Muscle layer of colon (tissue), 2 donors: ENCODE measurements around the gene KHNYN.
"Not testable (repeated sequence)": the region's sequence is repeated elsewhere in the genome, so short reads cannot be mapped to it uniquely, and the experiment has no call there.

Experiments used
- H3K27ac ChIP-seq: one replicate; pipeline ENCODE4 v1.7.0; 2013; ENCODE audit warnings: low read depth, mild to moderate bottlenecking, low read length, moderate library complexity
- H3K27me3 ChIP-seq, 2 donors: one replicate each; pipeline ENCODE4 v1.7.0; 2013; ENCODE audit warnings: low read length in 2 of 2, mild to moderate bottlenecking in 2 of 2; ENCODE audit not compliant: insufficient read depth in 2 of 2, control insufficient read depth in 1 of 2
- H3K36me3 ChIP-seq: one replicate; pipeline ENCODE4 v1.7.0; 2013; ENCODE audit warnings: mild to moderate bottlenecking, low read length; ENCODE audit not compliant: insufficient read depth
- H3K4me1 ChIP-seq: one replicate; pipeline ENCODE4 v1.7.0; 2013; ENCODE audit warnings: mild to moderate bottlenecking, low read length; ENCODE audit not compliant: insufficient read depth
- H3K4me3 ChIP-seq, 2 donors: one replicate each; pipeline ENCODE4 v1.7.0; 2013; ENCODE audit warnings: low read length in 2 of 2, low read depth in 1 of 2, mild to moderate bottlenecking in 1 of 2, moderate library complexity in 1 of 2
- H3K9ac ChIP-seq: one replicate; pipeline ENCODE4 v1.7.0; 2013; ENCODE audit warnings: low read length
- H3K9me3 ChIP-seq: one replicate; pipeline ENCODE4 v1.7.0; 2013; ENCODE audit warnings: mild to moderate bottlenecking, low read length
- donor health status: abdominal sarcoma.
- donor health status: Adenocarcinoma of cecum.

KHNYN gene

DNA sequence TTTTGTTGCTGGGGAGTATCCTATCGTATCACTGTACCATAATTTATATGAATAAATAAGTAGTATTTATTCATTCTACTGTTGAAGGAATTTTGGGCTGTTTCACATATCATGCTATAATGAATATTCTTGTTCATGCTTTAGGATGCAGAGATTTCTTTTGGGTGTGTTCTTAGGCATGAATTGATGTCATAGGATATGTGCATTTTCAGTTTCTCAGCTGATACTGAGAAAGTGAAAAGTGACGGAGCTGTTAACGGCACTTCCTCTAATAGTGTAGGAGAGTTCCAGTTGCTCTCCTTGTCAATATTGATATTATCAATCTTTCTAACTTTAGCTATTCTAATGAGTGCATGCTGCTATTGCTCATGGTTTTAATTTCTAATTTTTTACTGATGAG, 36.1 kb downstream of the KHNYN start:
- H3K27ac ChIP-seq, result no peak overlapping the region
- no peak overlapping the region for H3K9ac ChIP-seq
- H3K36me3 ChIP-seq, result no peaks in the 10 kb centered on the region
- no peaks in the 10 kb centered on the region for H3K27me3 ChIP-seq
- no peaks in the 10 kb centered on the region for H3K4me1 ChIP-seq
- no peak overlapping the region for H3K4me3 ChIP-seq
- H3K9me3 ChIP-seq, result no peaks in the 10 kb centered on the region

DNA sequence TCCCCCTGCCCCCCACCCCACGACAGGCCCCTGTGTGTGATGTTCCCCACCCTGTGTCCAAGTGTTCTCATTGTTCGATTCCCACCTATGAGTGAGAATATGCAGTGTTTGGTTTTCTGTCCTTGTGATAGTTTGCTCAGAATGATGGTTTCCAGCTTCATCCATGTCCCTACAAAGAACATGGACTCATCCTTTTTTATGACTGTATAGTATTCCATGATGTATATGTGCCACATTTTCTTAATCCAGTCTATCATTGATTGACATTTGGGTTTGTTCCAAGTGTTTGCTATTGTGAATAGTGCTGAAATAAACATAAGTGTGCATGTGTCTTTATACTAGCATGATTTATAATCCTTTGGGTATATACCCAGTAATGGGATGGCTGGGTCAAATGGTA, 40.7 kb downstream of the KHNYN start:
- H3K27me3 ChIP-seq, H3K9ac ChIP-seq, H3K9me3 ChIP-seq, H3K27ac ChIP-seq, H3K4me1 ChIP-seq, H3K36me3 ChIP-seq, H3K4me3 ChIP-seq: not testable (repeated sequence)

DNA sequence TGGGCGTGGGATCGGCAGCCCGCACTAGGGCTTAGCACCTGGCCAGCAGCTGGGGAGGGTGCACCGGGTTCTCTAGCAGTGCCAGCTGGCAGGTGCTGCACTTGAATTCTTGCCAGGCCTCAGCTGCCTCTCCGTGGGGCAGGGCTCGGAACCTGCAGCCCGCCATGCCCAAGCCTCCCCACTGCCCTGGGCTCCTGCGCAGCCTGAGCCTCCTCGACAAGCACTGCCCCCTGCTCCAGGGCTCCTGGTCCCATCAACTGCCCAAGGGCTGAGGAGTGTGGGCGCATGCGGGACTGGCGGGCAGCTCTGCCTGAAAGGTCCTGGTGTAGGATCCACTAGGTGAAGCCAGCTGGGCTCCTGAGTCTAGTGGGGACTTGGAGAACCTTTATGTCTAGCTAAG, 43.5 kb downstream of the KHNYN start:
- no peaks in the 10 kb centered on the region for H3K36me3 ChIP-seq

DNA sequence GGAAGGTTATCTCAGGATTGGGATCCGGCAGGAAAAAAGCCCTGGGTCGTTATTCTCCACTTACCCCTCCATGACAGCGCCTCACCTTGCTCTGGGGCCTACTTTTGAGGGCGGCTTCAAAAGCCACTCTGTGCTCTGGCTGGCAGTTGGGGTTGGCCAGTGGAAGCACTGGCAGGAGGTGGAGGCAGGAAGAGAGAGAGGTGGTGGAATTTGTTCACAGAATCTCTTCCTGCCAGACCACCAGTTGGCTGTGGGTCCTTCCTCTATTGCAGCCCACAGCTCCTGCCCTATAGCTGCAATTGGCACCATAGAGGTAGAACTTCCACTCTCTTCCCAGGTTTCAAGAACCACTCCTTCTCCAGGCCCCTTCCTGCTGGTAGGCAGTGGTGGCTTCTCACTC, 45.5 kb downstream of the KHNYN start:
- H3K27ac ChIP-seq, result no peak overlapping the region
- no peak overlapping the region for H3K4me3 ChIP-seq

More for the DNA sequence above, 43.5 kb downstream of the KHNYN start:
- Histone ChIP-seq H3K4me1 (no peaks in the 10 kb centered on the region), H3K27ac (no peak overlapping the region), H3K9me3 (no peaks in the 10 kb centered on the region), H3K27me3 (no peaks in the 10 kb centered on the region), H3K9ac (no peak overlapping the region), H3K4me3 (no peak overlapping the region)

DNA sequence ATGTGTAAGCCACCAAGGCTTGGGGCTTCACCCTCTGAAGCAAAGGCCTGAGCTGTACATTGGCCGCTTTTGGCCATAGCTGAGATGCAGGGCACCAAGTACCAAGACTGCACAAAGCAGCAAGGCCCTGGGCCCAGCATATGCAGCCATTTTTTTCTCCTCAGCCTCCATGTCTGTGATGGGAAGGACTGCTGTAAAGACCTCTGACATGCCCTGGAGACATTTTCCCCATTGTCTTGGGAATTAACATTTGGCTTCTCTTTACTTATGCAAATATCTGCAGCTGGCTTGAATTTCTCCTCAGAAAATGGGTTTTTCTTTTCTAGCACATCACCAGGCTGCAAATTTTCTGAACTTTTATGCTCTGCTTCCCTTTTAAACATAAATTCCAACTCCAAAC, 50.2 kb downstream of the KHNYN start:
- H3K27ac ChIP-seq, H3K27me3 ChIP-seq, H3K9me3 ChIP-seq, H3K4me3 ChIP-seq, H3K9ac ChIP-seq, H3K36me3 ChIP-seq, H3K4me1 ChIP-seq: not testable (repeated sequence)

More for the DNA sequence above, 45.5 kb downstream of the KHNYN start:
- Histone ChIP-seq H3K36me3 (no peaks in the 10 kb centered on the region), H3K4me1 (no peaks in the 10 kb centered on the region), H3K27me3 (no peaks in the 10 kb centered on the region), H3K9me3 (no peaks in the 10 kb centered on the region), H3K9ac (no peak overlapping the region)

DNA sequence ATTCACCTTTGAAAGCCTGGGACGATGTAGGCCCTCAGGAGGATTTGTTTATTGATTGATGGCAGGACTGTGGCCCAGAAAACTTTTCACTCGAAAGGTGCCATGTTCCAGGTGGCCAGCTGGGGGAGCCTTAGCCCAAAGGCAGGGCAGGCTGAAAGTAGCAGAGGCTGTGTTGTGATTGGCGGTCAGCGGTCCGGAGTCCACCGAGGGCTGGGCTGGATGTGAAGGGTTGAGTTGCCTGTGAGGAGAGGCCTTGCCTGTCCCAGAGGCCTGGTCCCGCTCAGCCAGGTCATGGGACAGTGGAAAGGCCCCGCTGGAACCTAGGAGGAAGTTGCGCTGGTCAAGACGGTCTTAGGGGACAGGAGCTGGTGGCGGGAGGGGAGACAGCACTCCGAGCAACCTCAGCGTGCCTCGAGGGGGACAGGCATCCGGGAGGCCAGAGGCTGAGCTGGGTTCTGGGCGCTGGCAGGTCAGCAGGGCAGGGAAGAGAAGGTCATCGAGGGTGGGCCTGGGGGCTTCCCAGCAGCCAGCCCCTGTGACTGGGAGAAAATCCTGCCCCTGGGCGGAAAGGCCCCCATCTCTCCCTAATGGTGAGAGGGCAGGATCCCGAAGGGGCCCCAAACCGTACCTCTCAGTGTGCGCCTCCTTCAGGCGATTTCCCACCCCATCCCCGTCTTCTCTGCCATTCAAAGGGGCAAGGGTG, 52.0 kb downstream of the KHNYN start:
- H3K4me3 ChIP-seq, result no peak overlapping the region
- no peaks in the 10 kb centered on the region for H3K9me3 ChIP-seq
- no peak overlapping the region for H3K27ac ChIP-seq
- H3K27me3 ChIP-seq, result no peaks in the 10 kb centered on the region
- no peaks in the 10 kb centered on the region for H3K36me3 ChIP-seq
- H3K4me1 ChIP-seq, result no peaks in the 10 kb centered on the region
- no peak overlapping the region for H3K9ac ChIP-seq

DNA sequence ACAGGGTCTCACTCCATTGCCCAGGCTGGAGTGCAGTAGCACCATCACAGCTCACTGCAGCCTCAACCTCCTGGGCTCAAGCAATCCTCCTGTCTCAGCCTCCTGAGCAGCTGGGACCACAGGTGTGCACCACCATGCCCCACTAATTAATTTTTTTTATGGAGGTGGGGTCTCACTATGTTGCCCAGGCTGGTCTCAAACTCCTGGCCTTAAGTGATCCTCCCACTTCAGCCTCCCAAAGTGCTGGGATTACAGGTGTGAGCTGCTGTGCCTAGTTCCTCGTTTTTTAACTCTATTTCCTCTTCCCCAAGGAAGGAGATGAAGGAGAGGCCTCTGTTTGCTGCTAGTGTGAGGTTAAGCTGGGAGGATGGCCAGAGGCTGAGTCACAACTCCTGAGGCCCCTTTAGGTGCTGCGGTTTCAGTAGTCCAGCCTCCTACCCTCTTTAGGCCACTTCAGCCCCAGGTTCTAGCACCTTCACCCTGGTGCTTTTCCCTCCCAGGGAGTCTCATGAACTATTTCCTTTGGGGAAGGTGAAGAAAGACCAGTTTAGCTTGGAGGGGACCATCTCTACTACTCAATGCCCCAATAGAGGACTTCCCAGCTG, 53.0 kb downstream of the KHNYN start:
- H3K27me3 ChIP-seq, result not testable (repeated sequence)

DNA sequence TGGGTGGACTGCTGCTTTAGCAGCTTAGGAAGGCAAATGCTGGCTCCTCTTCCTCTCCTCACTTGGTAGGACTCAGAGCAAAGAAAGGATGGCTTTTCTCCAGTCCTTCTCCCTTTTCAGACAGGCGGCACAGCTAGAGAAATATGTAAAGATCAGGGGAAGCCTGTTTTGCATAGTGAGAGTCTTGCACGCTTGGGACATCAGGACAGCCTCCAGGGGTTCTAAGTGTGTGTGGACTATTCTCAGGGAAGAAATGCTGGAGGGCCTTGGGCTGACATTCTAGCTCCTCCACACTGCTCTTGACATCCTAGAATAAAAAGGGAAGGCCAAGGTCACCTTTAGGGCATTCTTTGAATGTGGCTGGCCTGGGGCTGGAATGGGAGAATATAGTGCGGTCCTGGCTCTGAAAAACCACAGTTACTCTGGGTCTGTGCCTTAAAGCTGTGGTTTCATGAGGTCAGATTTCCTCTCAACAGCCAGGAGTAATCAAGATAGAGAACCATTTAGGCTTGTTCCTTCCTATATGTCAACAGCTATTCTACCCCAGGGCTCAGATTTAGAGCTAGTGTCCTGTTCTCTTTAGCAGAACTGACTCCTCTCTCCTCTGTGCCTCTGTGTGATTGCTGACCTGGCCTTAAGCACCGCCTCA, 54.0 kb downstream of the KHNYN start:
- Histone ChIP-seq H3K27ac (no peak overlapping the region), H3K9me3 (no peaks in the 10 kb centered on the region), H3K4me3 (no peak overlapping the region), H3K4me1 (no peaks in the 10 kb centered on the region), H3K36me3 (no peaks in the 10 kb centered on the region), H3K27me3 (no peaks in the 10 kb centered on the region), H3K9ac (no peak overlapping the region)

More for the DNA sequence above, 53.0 kb downstream of the KHNYN start:
- not testable (repeated sequence) for H3K9me3 ChIP-seq, H3K4me1 ChIP-seq, H3K4me3 ChIP-seq, H3K27ac ChIP-seq, H3K36me3 ChIP-seq, H3K9ac ChIP-seq
